ENCODE data around the gene MED31.

The MED31 gene

GRCh38 chr17:6674586-6674985, 23.2 kb upstream of the MED31 start:
- no peak overlapping the region for H4K12ac ChIP-seq (ENCODE audit: low read depth, low read length)
- H3K18ac ChIP-seq (ENCODE audit: low read length): no peak overlapping the region
- no peaks in the 10 kb centered on the region for H3K27me3 ChIP-seq (ENCODE audit: insufficient read depth, low read length)
- peaks cover 0 to 2% of the 10 kb centered on the region in 2 experiments for H3K4me1 ChIP-seq (ENCODE audit: control insufficient read depth in 1 of 2, insufficient read depth in 2 of 2, low read length in 2 of 2)
- no peak overlapping the region for H2AK5ac ChIP-seq (ENCODE audit: low read length)
- H4K91ac ChIP-seq (ENCODE audit: low read depth, low read length): no peak overlapping the region
- H3K36me3 ChIP-seq (ENCODE audit: control insufficient read depth in 1 of 2, insufficient read depth in 2 of 2, low read length in 2 of 2): no peaks in the 10 kb centered on the region
- no peak overlapping the region for H2BK5ac ChIP-seq (ENCODE audit: low read depth, low read length, poor library complexity)
- no peak overlapping the region for H3K4ac ChIP-seq (ENCODE audit: low read depth, low read length)
- no peak overlapping the region for H2AFZ ChIP-seq (ENCODE audit: insufficient read depth, low read length, poor library complexity)
- no peaks in the 10 kb centered on the region for H3K79me2 ChIP-seq (ENCODE audit: control insufficient read depth, insufficient read depth, low read length, poor library complexity)
- no peaks in the 10 kb centered on the region for H3K9me3 ChIP-seq (ENCODE audit: insufficient read depth, low read depth, low read length)
- no CpG with 5 or more reads among the region's 13 CpGs for WGBS (ENCODE audit: extremely low coverage, insufficient coverage, insufficient read length)
- H3K4me2 ChIP-seq (ENCODE audit: low read length): no peak overlapping the region
- H2BK120ac ChIP-seq (ENCODE audit: insufficient read depth, low read length, poor library complexity): no peak overlapping the region
- no peak overlapping the region for H3K27ac ChIP-seq (ENCODE audit: low read depth, low read length)
- no peak overlapping the region for H3K23ac ChIP-seq (ENCODE audit: low read length)
- H3K4me3 ChIP-seq (ENCODE audit: low read depth, low read length): no peak overlapping the region
- no peaks in the 10 kb centered on the region for H3K79me1 ChIP-seq (ENCODE audit: low read length)
- no peak for DNase-seq
- no peak overlapping the region for H3K9ac ChIP-seq (ENCODE audit: low read length)
- no peak overlapping the region for H4K8ac ChIP-seq (ENCODE audit: low read depth, low read length)
- H2BK12ac ChIP-seq (ENCODE audit: low read length): no peak overlapping the region
- no peak overlapping the region for H3K14ac ChIP-seq (ENCODE audit: low read length)

- Histone ChIP-seq H4K12ac (ENCODE audit: low read depth, low read length) (no peak overlapping the region), H3K4me3 (ENCODE audit: low read depth, low read length) (no peak overlapping the region), H3K27ac (ENCODE audit: low read depth, low read length) (no peak overlapping the region), H3K4me2 (ENCODE audit: low read length) (no peak overlapping the region), H4K8ac (ENCODE audit: low read depth, low read length) (no peak overlapping the region), H3K23ac (ENCODE audit: low read length) (no peak overlapping the region), H2BK12ac (ENCODE audit: low read length) (no peak overlapping the region), H2BK120ac (ENCODE audit: insufficient read depth, low read length, poor library complexity) (no peak overlapping the region), H3K36me3 (ENCODE audit: control insufficient read depth in 1 of 2, insufficient read depth in 2 of 2, low read length in 2 of 2) (no peaks in the 10 kb centered on the region), H3K4ac (ENCODE audit: low read depth, low read length) (no peak overlapping the region), H3K4me1 (ENCODE audit: control insufficient read depth in 1 of 2, insufficient read depth in 2 of 2, low read length in 2 of 2) (peaks cover 0 to 2% of the 10 kb centered on the region in 2 experiments), H2BK5ac (ENCODE audit: low read depth, low read length, poor library complexity) (no peak overlapping the region), H3K14ac (ENCODE audit: low read length) (no peak overlapping the region), H3K27me3 (ENCODE audit: insufficient read depth, low read length) (no peaks in the 10 kb centered on the region), H3K79me1 (ENCODE audit: low read length) (no peaks in the 10 kb centered on the region), H3K9ac (ENCODE audit: low read length) (no peak overlapping the region), H2AFZ (ENCODE audit: insufficient read depth, low read length, poor library complexity) (no peak overlapping the region), H3K79me2 (ENCODE audit: control insufficient read depth, insufficient read depth, low read length, poor library complexity) (no peaks in the 10 kb centered on the region), H2AK5ac (ENCODE audit: low read length) (no peak overlapping the region), H3K9me3 (ENCODE audit: insufficient read depth, low read depth, low read length) (no peaks in the 10 kb centered on the region), H4K91ac (ENCODE audit: low read depth, low read length) (no peak overlapping the region), H3K18ac (ENCODE audit: low read length) (no peak overlapping the region)
- DNase-seq: no peak
- no CpG with 5 or more reads among the region's 7 CpGs for WGBS (ENCODE audit: extremely low coverage, insufficient coverage, insufficient read length)
These were observed 20.0 kb upstream of the MED31 start for GRCh38 chr17:6671431-6671830.

- H3K4ac ChIP-seq (ENCODE audit: low read depth, low read length): no peak overlapping the region
- no peaks in the 10 kb centered on the region for H3K79me2 ChIP-seq (ENCODE audit: control insufficient read depth, insufficient read depth, low read length, poor library complexity)
- H3K9ac ChIP-seq (ENCODE audit: low read length): no peak overlapping the region
- H3K9me3 ChIP-seq (ENCODE audit: insufficient read depth, low read depth, low read length): no peaks in the 10 kb centered on the region
- no peak overlapping the region for H3K23ac ChIP-seq (ENCODE audit: low read length)
- no peak overlapping the region for H4K91ac ChIP-seq (ENCODE audit: low read depth, low read length)
- H2BK120ac ChIP-seq (ENCODE audit: insufficient read depth, low read length, poor library complexity): no peak overlapping the region
- H3K4me2 ChIP-seq (ENCODE audit: low read length): no peak overlapping the region
- H2BK5ac ChIP-seq (ENCODE audit: low read depth, low read length, poor library complexity): no peak overlapping the region
- H2AFZ ChIP-seq (ENCODE audit: insufficient read depth, low read length, poor library complexity): no peak overlapping the region
- H3K27me3 ChIP-seq (ENCODE audit: insufficient read depth, low read length): no peaks in the 10 kb centered on the region
- H3K4me1 ChIP-seq (ENCODE audit: control insufficient read depth in 1 of 2, insufficient read depth in 2 of 2, low read length in 2 of 2): peaks cover 0 to 2% of the 10 kb centered on the region in 2 experiments
- no peak overlapping the region for H4K8ac ChIP-seq (ENCODE audit: low read depth, low read length)
- H3K79me1 ChIP-seq (ENCODE audit: low read length): no peaks in the 10 kb centered on the region
- H2BK12ac ChIP-seq (ENCODE audit: low read length): no peak overlapping the region
- no peak overlapping the region for H4K12ac ChIP-seq (ENCODE audit: low read depth, low read length)
- H3K18ac ChIP-seq (ENCODE audit: low read length): no peak overlapping the region
- H3K36me3 ChIP-seq (ENCODE audit: control insufficient read depth in 1 of 2, insufficient read depth in 2 of 2, low read length in 2 of 2): no peaks in the 10 kb centered on the region
- H3K14ac ChIP-seq (ENCODE audit: low read length): no peak overlapping the region
- H2AK5ac ChIP-seq (ENCODE audit: low read length): no peak overlapping the region
- WGBS (ENCODE audit: extremely low coverage, insufficient coverage, insufficient read length): no CpG with 5 or more reads among the region's 6 CpGs
- H3K27ac ChIP-seq (ENCODE audit: low read depth, low read length): no peak overlapping the region
- H3K4me3 ChIP-seq (ENCODE audit: low read depth, low read length): no peak overlapping the region
- DNase-seq: no peak
These were observed 19.6 kb upstream of the MED31 start for GRCh38 chr17:6670999-6671398.

- no peak overlapping the region for H2AK5ac ChIP-seq (ENCODE audit: low read length)
- H3K4me1 ChIP-seq (ENCODE audit: control insufficient read depth in 1 of 2, insufficient read depth in 2 of 2, low read length in 2 of 2): peaks cover 0 to 2% of the 10 kb centered on the region in 2 experiments
- no peak overlapping the region for H3K4me2 ChIP-seq (ENCODE audit: low read length)
- no peak overlapping the region for H2BK12ac ChIP-seq (ENCODE audit: low read length)
- no peaks in the 10 kb centered on the region for H3K79me1 ChIP-seq (ENCODE audit: low read length)
- H4K12ac ChIP-seq (ENCODE audit: low read depth, low read length): no peak overlapping the region
- H2AFZ ChIP-seq (ENCODE audit: insufficient read depth, low read length, poor library complexity): no peak overlapping the region
- H3K79me2 ChIP-seq (ENCODE audit: control insufficient read depth, insufficient read depth, low read length, poor library complexity): no peaks in the 10 kb centered on the region
- H2BK5ac ChIP-seq (ENCODE audit: low read depth, low read length, poor library complexity): no peak overlapping the region
- no peak overlapping the region for H3K18ac ChIP-seq (ENCODE audit: low read length)
- no peak overlapping the region for H3K4ac ChIP-seq (ENCODE audit: low read depth, low read length)
- no peak overlapping the region for H3K23ac ChIP-seq (ENCODE audit: low read length)
- H3K27ac ChIP-seq (ENCODE audit: low read depth, low read length): no peak overlapping the region
- H3K9ac ChIP-seq (ENCODE audit: low read length): no peak overlapping the region
- H3K36me3 ChIP-seq (ENCODE audit: control insufficient read depth in 1 of 2, insufficient read depth in 2 of 2, low read length in 2 of 2): no peaks in the 10 kb centered on the region
- no peak overlapping the region for H4K8ac ChIP-seq (ENCODE audit: low read depth, low read length)
- no peak overlapping the region for H4K91ac ChIP-seq (ENCODE audit: low read depth, low read length)
- peak; percentile 7 to 62 for DNase-seq
- no peaks in the 10 kb centered on the region for H3K27me3 ChIP-seq (ENCODE audit: insufficient read depth, low read length)
- H3K4me3 ChIP-seq (ENCODE audit: low read depth, low read length): no peak overlapping the region
- H2BK120ac ChIP-seq (ENCODE audit: insufficient read depth, low read length, poor library complexity): no peak overlapping the region
- H3K14ac ChIP-seq (ENCODE audit: low read length): no peak overlapping the region
- H3K9me3 ChIP-seq (ENCODE audit: insufficient read depth, low read depth, low read length): no peaks in the 10 kb centered on the region
- WGBS (ENCODE audit: extremely low coverage, insufficient coverage, insufficient read length): no CpG with 5 or more reads among the region's 8 CpGs
These were observed 19.2 kb upstream of the MED31 start for GRCh38 chr17:6670571-6670970.

All from trophoblast cell (in vitro differentiated cells and primary cell).